Ishikawa (cell line): Measurements from ENCODE around the gene PODN.

Source experiments
- CEBPB ChIP-seq: IDR thresholded peaks from 2 replicates; pipeline ENCODE4 v1.6.1; 2012
- CREB1 ChIP-seq: IDR thresholded peaks from 2 replicates; pipeline ENCODE4 v1.6.1; 2012; ENCODE audit warnings: low read depth
- EP300 ChIP-seq: IDR thresholded peaks from 2 replicates; pipeline ENCODE4 v1.6.1; 2012; ENCODE audit warnings: borderline replicate concordance
- FOXM1 ChIP-seq: IDR thresholded peaks from 2 replicates; pipeline ENCODE4 v1.6.1; 2012; ENCODE audit warnings: low read depth, borderline replicate concordance
- MAX ChIP-seq: IDR thresholded peaks from 2 replicates; pipeline ENCODE4 v1.6.1; 2012
- RAD21 ChIP-seq: IDR thresholded peaks from 2 replicates; pipeline ENCODE4 v1.6.1; 2012; ENCODE audit warnings: low read depth
- TAF1 ChIP-seq: IDR thresholded peaks from 2 replicates; pipeline ENCODE4 v1.6.1; 2012; ENCODE audit warnings: low read depth, mild to moderate bottlenecking
- TCF12 ChIP-seq: IDR thresholded peaks from 2 replicates; pipeline ENCODE4 v1.6.1; 2012; ENCODE audit warnings: low read depth
- USF1 ChIP-seq: IDR thresholded peaks from 2 replicates; pipeline ENCODE4 v1.6.1; 2012
- YY1 ChIP-seq: IDR thresholded peaks from 2 replicates; pipeline ENCODE4 v1.6.1; 2012; ENCODE audit warnings: low read depth
- ZBTB7A ChIP-seq: IDR thresholded peaks from 2 replicates; pipeline ENCODE4 v1.6.1; 2012; ENCODE audit warnings: low read depth

- TF ChIP-seq YY1 (no peak), EP300 (no peak), CEBPB (no peak), MAX (no peak), TCF12 (no peak), RAD21 (no peak), ZBTB7A (no peak), CREB1 (no peak), FOXM1 (no peak), TAF1 (no peak), USF1 (no peak)
These were observed 31.4 kb downstream of the PODN start for GRCh38 chr1:53093451-53093754.
